Suppressor macrophage treated with lipopolysaccharide for 1 hour (primary cell): ENCODE results near the gene GFAP.

Source experiments
- DNase-seq, 3 donors: peaks; one replicate each; pipeline ENCODE4 v3.0.0-alpha.2; 2020 to 2022

Gene GFAP

DNA sequence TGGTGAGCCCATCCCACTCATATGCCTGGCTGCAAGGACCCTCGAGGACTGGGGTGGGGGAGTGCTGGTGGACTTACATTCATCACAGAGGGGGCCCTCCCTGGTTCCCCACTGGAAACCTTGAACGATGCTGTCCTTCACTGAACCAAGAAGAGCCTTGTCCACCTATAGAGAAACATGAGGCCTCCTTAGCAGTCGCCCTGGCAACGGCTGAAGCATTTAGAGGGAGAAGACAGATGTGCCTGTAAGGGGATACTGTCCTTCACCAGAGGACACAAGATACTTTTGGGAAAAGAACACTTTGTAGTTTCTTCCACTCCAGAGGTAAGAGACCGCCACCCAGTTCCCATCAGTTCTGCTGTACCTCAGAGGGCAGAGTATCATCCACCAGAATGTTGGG lies 61.1 kb downstream of the GFAP start:
- no peak for DNase-seq
